Peyer's patch (tissue), 4 donors: ENCODE data around the gene BCL2L2.

Experiments used
- CTCF ChIP-seq, 6 experiments: fragments of 450-650 bp in 4 of 6; fragments of 200-600 bp in 2 of 6; sonication (generic) in 1 of 6; IDR thresholded peaks; one replicate each; pipeline ENCODE4 v1.5.1; 2017 to 2019; ENCODE audit warnings: antibody characterized with exemption in 6 of 6, mild to moderate bottlenecking in 3 of 6, moderate library complexity in 1 of 6
- POLR2A ChIP-seq, 2 donors: fragments of 450-650 bp; IDR thresholded peaks; one replicate each; pipeline ENCODE4 v1.5.1; 2017; ENCODE audit warnings: antibody characterized with exemption in 2 of 2, mild to moderate bottlenecking in 2 of 2, moderate library complexity in 2 of 2

- TF ChIP-seq CTCF (IDR thresholded peaks at IDR 0.05), result no peak
- no peak for TF ChIP-seq POLR2A (IDR thresholded peaks at IDR 0.05)
Observed at GRCh38 chr14:23324993-23325392, 18.4 kb downstream of the BCL2L2 start.
